GM06990 (cell line): ENCODE results near the gene ELL3.

Experiments
- DNase-seq: peaks from one replicate; pipeline ENCODE4 v3.0.0-alpha.2; 2011; ENCODE audit not compliant: insufficient read length; ENCODE audit errors: extremely low read depth
- H3K27me3 ChIP-seq: replicated peaks from 2 replicates; pipeline ENCODE4 v1.6.0; 2011; ENCODE audit warnings: low read length; ENCODE audit not compliant: control insufficient read depth, insufficient read depth
- H3K36me3 ChIP-seq: 2 replicates; pipeline ENCODE4 v1.5.1; 2011; ENCODE audit warnings: low read length; ENCODE audit not compliant: control insufficient read depth, insufficient read depth
- H3K4me3 ChIP-seq: replicated peaks from 2 replicates; pipeline ENCODE4 v1.5.1; 2011; ENCODE audit warnings: low read depth, mild to moderate bottlenecking, control low read depth, low read length
- CTCF ChIP-seq: IDR thresholded peaks from 2 replicates; pipeline ENCODE4 v1.5.1; 2011; ENCODE audit warnings: low read length, control low read depth, mild to moderate bottlenecking, inconsistent platforms; ENCODE audit not compliant: insufficient read depth, poor library complexity, severe bottlenecking

The ELL3 gene

GRCh38 chr15:43796566-43796965 lies 19.8 kb upstream of the ELL3 start:
- peaks cover 22% of the 10 kb centered on the region for H3K36me3 ChIP-seq
- DNase-seq, result no peak

DNA sequence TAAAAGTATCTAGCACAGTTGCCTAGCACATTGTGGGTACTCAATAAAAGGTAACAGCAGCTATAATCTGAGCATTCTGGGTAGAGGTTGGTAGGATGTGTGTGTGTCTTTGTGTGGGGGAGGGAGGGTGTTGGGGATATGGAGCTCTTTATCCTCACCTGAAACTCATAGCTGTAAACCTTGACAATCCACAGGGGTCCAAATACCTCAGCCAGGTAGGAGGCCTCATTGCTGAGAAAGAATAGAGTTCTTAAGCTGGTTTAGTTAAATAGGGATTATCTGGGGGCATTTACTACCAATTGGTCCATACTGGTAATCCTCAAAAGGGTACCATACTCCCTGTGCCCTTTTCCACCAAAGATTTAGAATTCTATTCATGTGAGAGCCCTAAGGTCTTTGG lies 19.2 kb upstream of the ELL3 start:
- Histone ChIP-seq H3K36me3 (peaks cover 22% of the 10 kb centered on the region), H3K4me3 (no peak overlapping the region), H3K27me3 (no peaks in the 10 kb centered on the region)
- no peak for TF ChIP-seq CTCF
- DNase-seq, result no peak

More at GRCh38 chr15:43796566-43796965, 19.8 kb upstream of the ELL3 start:
- Histone ChIP-seq H3K4me3 (no peak overlapping the region), H3K27me3 (no peaks in the 10 kb centered on the region)
- no peak for TF ChIP-seq CTCF

GRCh38 chr15:43795197-43795596 lies 18.4 kb upstream of the ELL3 start:
- no peak for TF ChIP-seq CTCF
- no peak for DNase-seq
- Histone ChIP-seq H3K4me3 (no peak overlapping the region), H3K36me3 (peaks cover 22% of the 10 kb centered on the region), H3K27me3 (no peaks in the 10 kb centered on the region)

DNA sequence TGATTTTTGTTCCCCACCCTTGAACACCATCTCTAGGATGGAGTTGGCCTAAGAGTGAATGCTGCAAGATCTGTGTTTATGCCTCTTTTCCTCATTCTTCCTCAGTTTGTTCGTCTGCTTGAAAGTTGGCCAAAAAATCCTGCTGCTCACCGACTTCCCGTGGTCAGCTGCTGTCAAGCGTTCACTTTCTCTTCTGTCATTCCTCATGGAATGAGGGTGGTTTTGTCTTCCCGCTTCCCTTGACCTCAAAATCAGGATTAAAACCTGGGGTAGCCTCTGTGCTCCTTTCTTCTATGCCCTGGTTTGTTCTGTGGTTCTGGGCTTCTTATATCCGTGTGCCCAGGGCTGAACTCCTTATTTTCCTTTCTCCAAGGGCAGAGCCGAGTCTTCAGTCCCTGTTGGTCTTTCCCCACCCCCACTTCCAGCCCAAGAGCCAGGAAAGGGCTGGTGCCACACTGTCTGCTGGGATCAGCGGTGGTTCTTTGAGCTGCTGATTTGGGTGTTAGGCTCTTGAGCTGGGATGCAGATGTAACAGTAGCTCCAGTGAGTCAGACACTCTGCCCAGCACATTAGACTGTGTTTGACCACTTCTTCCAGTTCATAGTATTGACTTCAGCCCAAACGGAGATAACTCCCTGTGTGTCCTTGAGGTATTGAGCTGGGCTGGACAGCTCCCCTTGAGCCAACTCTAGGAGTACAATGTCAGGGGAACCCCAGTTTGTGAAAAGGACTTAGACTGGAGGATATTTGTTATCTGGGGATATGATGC lies 17.7 kb upstream of the ELL3 start:
- no peak for DNase-seq
- no peaks in the 10 kb centered on the region for H3K27me3 ChIP-seq
- H3K36me3 ChIP-seq, result peaks cover 18% of the 10 kb centered on the region
- TF ChIP-seq CTCF, result no peak
- no peak overlapping the region for H3K4me3 ChIP-seq

DNA sequence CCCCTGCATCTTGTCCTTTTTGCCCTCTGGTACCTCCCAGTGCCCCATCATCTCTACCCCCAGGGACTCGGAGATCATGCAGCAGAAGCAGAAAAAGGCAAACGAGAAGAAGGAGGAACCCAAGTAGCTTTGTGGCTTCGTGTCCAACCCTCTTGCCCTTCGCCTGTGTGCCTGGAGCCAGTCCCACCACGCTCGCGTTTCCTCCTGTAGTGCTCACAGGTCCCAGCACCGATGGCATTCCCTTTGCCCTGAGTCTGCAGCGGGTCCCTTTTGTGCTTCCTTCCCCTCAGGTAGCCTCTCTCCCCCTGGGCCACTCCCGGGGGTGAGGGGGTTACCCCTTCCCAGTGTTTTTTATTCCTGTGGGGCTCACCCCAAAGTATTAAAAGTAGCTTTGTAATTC lies 16.9 kb upstream of the ELL3 start:
- Histone ChIP-seq H3K4me3 (peak overlapping the region; percentile 98), H3K36me3 (peaks cover 16% of the 10 kb centered on the region), H3K27me3 (no peaks in the 10 kb centered on the region)
- no peak for TF ChIP-seq CTCF
- no peak for DNase-seq
